H1 (cell line): ENCODE data around the gene DOCK8. TPM values are rescaled to one million over a fixed set of nuclear protein-coding genes. Genes with fewer than 3 reads are reported as not detected.
"Not testable (repeated sequence)": the region's sequence is repeated elsewhere in the genome, so short reads cannot be mapped to it uniquely, and the experiment has no call there.

Source experiments
- CTCF ChIA-PET: fragments of 300-600 bp; sonication (Branson Sonifier 250); formaldehyde crosslinking; loops from one replicate; lab custom pipeline; 2021; ENCODE audit not compliant: partially characterized antibody; lab: Charles Lee
- POLR2A ChIA-PET: fragments of 300-600 bp; sonication (Branson Sonifier 250); formaldehyde crosslinking; loops from one replicate; lab custom pipeline; 2021; ENCODE audit warnings: inconsistent platforms; ENCODE audit not compliant: partially characterized antibody; lab: Charles Lee
- DNase-seq, 2 experiments: peaks; one replicate each; pipeline versions ENCODE4 v3.0.0 to v3.0.0-alpha.2; 2010 to 2022; ENCODE audit warnings: low spot score in 2 of 2, low read depth in 1 of 2, mixed read lengths in 1 of 2
- FAIRE-seq: peaks from 2 replicates; lab custom pipeline; 2011; peaks lifted over from hg19 to GRCh38; lab: Jason Lieb, UNC
- H2AFZ ChIP-seq: 2 replicates; pipeline ENCODE4 v1.8.1; 2012; ENCODE audit warnings: low read length, inconsistent platforms
- H2AK5ac ChIP-seq: 2 replicates; pipeline ENCODE4 v1.6.1; 2013; ENCODE audit warnings: low read depth, low read length
- H2BK120ac ChIP-seq: replicated peaks from 2 replicates; pipeline ENCODE3; 2013; ENCODE audit warnings: low read depth, low read length, inconsistent platforms
- H2BK12ac ChIP-seq: 2 replicates; pipeline ENCODE4 v1.6.1; 2013; ENCODE audit warnings: low read depth, low read length
- H2BK15ac ChIP-seq: 2 replicates; pipeline ENCODE4 v1.6.1; 2013; ENCODE audit warnings: low read length
- H2BK20ac ChIP-seq: 2 replicates; pipeline ENCODE4 v1.6.1; 2013; ENCODE audit warnings: low read length
- H2BK5ac ChIP-seq: 2 replicates; pipeline ENCODE4 v1.6.1; 2013; ENCODE audit warnings: low read depth, low read length
- H3K14ac ChIP-seq: 2 replicates; pipeline ENCODE4 v1.6.1; 2013; ENCODE audit warnings: inconsistent platforms; ENCODE audit not compliant: insufficient read length
- H3K18ac ChIP-seq: 2 replicates; pipeline ENCODE4 v1.6.1; 2013; ENCODE audit warnings: low read length; ENCODE audit errors: extremely low read depth
- H3K23ac ChIP-seq: 2 replicates; pipeline ENCODE4 v1.6.1; 2013; ENCODE audit warnings: inconsistent platforms; ENCODE audit not compliant: insufficient read length
- H3K23me2 ChIP-seq: 2 replicates; pipeline ENCODE4 v1.6.1; 2013; ENCODE audit warnings: low read depth, low read length
- H3K27ac ChIP-seq: 2 replicates; pipeline ENCODE4 v1.6.1; 2011; ENCODE audit warnings: low read depth, low read length, inconsistent platforms
- H3K27me3 ChIP-seq, 4 experiments: replicated peaks in 1 of 4; 1 replicate in 1 of 4; 2 replicates in 3 of 4; pipeline versions ENCODE4 v1.6.1 to v1.8.1; 2011 to 2013; ENCODE audit warnings: low read length in 3 of 4, mild to moderate bottlenecking in 3 of 4, inconsistent platforms in 2 of 4, mixed read lengths in 2 of 4, moderate library complexity in 1 of 4; ENCODE audit not compliant: control insufficient read depth in 3 of 4, insufficient read depth in 3 of 4; ENCODE audit errors: extremely low read depth in 1 of 4
- H3K36me3 ChIP-seq, 4 experiments: 2 replicates each; pipeline versions ENCODE4 v1.6.1 to v1.8.1; 2011 to 2013; ENCODE audit warnings: mild to moderate bottlenecking in 4 of 4, low read length in 3 of 4, moderate library complexity in 2 of 4, control low read depth in 1 of 4, inconsistent platforms in 1 of 4; ENCODE audit not compliant: insufficient read depth in 4 of 4, control insufficient read depth in 2 of 4
- H3K4ac ChIP-seq: replicated peaks from 2 replicates; pipeline ENCODE3; 2013; ENCODE audit warnings: low read length, low read depth, mixed read lengths, inconsistent platforms; ENCODE audit not compliant: insufficient read length
- H3K4me1 ChIP-seq, 4 experiments: replicated peaks in 1 of 4; 1 replicate in 1 of 4; 2 replicates in 3 of 4; pipeline versions ENCODE4 v1.6.1 to v1.8.1; 2011 to 2013; ENCODE audit warnings: low read length in 3 of 4, inconsistent platforms in 2 of 4, mixed read lengths in 1 of 4; ENCODE audit not compliant: insufficient read depth in 4 of 4, control insufficient read depth in 3 of 4
- H3K4me2 ChIP-seq, 2 experiments: 2 replicates each; pipeline versions ENCODE4 v1.6.1 to v1.8.1; 2011 to 2013; ENCODE audit warnings: low read depth in 2 of 2, low read length in 2 of 2, control low read depth in 1 of 2, inconsistent platforms in 1 of 2, mild to moderate bottlenecking in 1 of 2; ENCODE audit not compliant: insufficient read depth in 1 of 2
- H3K4me3 ChIP-seq, 4 experiments: fragments of 200-600, 300-600 bp in 1 of 4; sonication (generic), shearing (Covaris generic), sonication (Bioruptor Twin) in 1 of 4; 2 replicates each; pipeline versions ENCODE4 v1.5.1 to v1.8.1; 2011 to 2016; ENCODE audit warnings: low read length in 4 of 4, low read depth in 3 of 4, control low read depth in 2 of 4, inconsistent platforms in 2 of 4, mild to moderate bottlenecking in 2 of 4, mixed read lengths in 1 of 4, moderate library complexity in 1 of 4; ENCODE audit not compliant: insufficient read depth in 2 of 4; ENCODE audit errors: extremely low read depth in 1 of 4
- H3K56ac ChIP-seq: replicated peaks from 2 replicates; pipeline ENCODE3; 2013; ENCODE audit warnings: low read depth, mild to moderate bottlenecking, mixed read lengths, low read length, inconsistent platforms; ENCODE audit not compliant: insufficient read length
- H3K79me1 ChIP-seq: 2 replicates; pipeline ENCODE4 v1.6.1; 2013; ENCODE audit warnings: low read depth, low read length, control low read depth
- H3K79me2 ChIP-seq, 2 experiments: 2 replicates each; pipeline versions ENCODE4 v1.6.1 to v1.8.1; 2012 to 2013; ENCODE audit warnings: low read length in 2 of 2, mild to moderate bottlenecking in 2 of 2, inconsistent platforms in 1 of 2; ENCODE audit not compliant: insufficient read depth in 2 of 2, control insufficient read depth in 1 of 2
- H3K9ac ChIP-seq, 4 experiments: replicated peaks in 1 of 4; 1 replicate in 1 of 4; 2 replicates in 3 of 4; pipeline versions ENCODE4 v1.6.1 to v1.8.1; 2011 to 2013; ENCODE audit warnings: low read depth in 3 of 4, low read length in 3 of 4, control low read depth in 2 of 4, mild to moderate bottlenecking in 2 of 4, moderate library complexity in 2 of 4, inconsistent platforms in 1 of 4; ENCODE audit errors: extremely low read depth in 1 of 4
- H3K9me3 ChIP-seq, 2 experiments: 2 replicates each; pipeline versions ENCODE4 v1.6.1 to v1.8.1; 2012 to 2013; ENCODE audit warnings: mild to moderate bottlenecking in 2 of 2, moderate library complexity in 2 of 2, control low read depth in 1 of 2, inconsistent platforms in 1 of 2, low read depth in 1 of 2, low read length in 1 of 2, mixed read lengths in 1 of 2; ENCODE audit not compliant: insufficient read depth in 2 of 2
- H4K20me1 ChIP-seq, 2 experiments: replicated peaks in 1 of 2; 2 replicates each; pipeline versions ENCODE3 to v1.8.1; 2011 to 2013; ENCODE audit warnings: inconsistent platforms in 2 of 2, low read length in 2 of 2, mild to moderate bottlenecking in 1 of 2; ENCODE audit not compliant: insufficient read depth in 2 of 2, control insufficient read depth in 1 of 2
- H4K5ac ChIP-seq: 2 replicates; pipeline ENCODE4 v1.6.1; 2013; ENCODE audit warnings: low read length, low read depth, mixed read lengths, inconsistent platforms; ENCODE audit not compliant: insufficient read length
- H4K8ac ChIP-seq: 2 replicates; pipeline ENCODE4 v1.8.0; 2013; ENCODE audit warnings: mild to moderate bottlenecking, moderate library complexity, low read length, inconsistent platforms; ENCODE audit not compliant: insufficient read depth; ENCODE audit errors: extremely low read depth
- H4K91ac ChIP-seq: replicated peaks from 2 replicates; pipeline ENCODE3; 2013; ENCODE audit warnings: low read length, mixed read lengths, inconsistent platforms; ENCODE audit not compliant: insufficient read length
- WGBS, 2 experiments: shearing (Covaris generic) in 1 of 2; methylation state at CpG; one replicate each; pipeline versions ENCODE4 v1.1.6 to v1.1.7; 2013 to 2015; ENCODE audit warnings: low lambda C conversion rate in 2 of 2, mixed read lengths in 2 of 2, inconsistent platforms in 1 of 2, low coverage in 1 of 2, missing lambda C conversion rate in 1 of 2; ENCODE audit not compliant: insufficient replicate concordance in 2 of 2, insufficient coverage in 1 of 2, insufficient read length in 1 of 2; ENCODE audit errors: extremely low coverage in 1 of 2, missing lambda C conversion rate in 1 of 2; 5-methylcytosine and 5-hydroxymethylcytosine counted together
- polyA plus RNA-seq, 7 experiments: library from polyadenylated mRNA; depleted of rRNA in 3 of 7; stranded (reverse) in 5 of 7; unstranded in 2 of 7; fragments of >200 nt in 5 of 7; fragments of 200-250 nt in 2 of 7; gene quantifications; 1 replicate in 5 of 7; 2 replicates in 1 of 7; 4 replicates in 1 of 7; pipeline versions ENCODE4 v1.2.1 to v1.2.3, GENCODE V29; 2011 to 2013; ENCODE audit warnings: missing spikeins in 2 of 7, mixed read lengths in 2 of 7
- total RNA-seq: library from RNA; stranded (reverse); fragmentation: NEBNext Ultra II Directional; extraction: Animal tissue kit (Norgen Biotek cat#: 25700); gene quantifications from 2 replicates; pipeline ENCODE4 v1.2.1, GENCODE V29; 2021

DOCK8 gene
- total and polyA plus RNA-seq, 2 of the 8 experiments (the other 6 are each of a cell fraction or from before 2014, with no cell fraction given) = 0.57 to 2.0 TPM

GRCh38 chr9:178970-179383, 35.7 kb upstream of the DOCK8 start, which contains the start of gene ZNG1A:
TSS of gene ZNG1A (minus strand) at chr9:179056. CDS start at chr9:178969, 87 bp downstream.
- H3K23ac ChIP-seq, H4K5ac ChIP-seq, H3K9me3 ChIP-seq, H3K27ac ChIP-seq, POLR2A ChIA-PET, H3K18ac ChIP-seq, H3K14ac ChIP-seq, H3K36me3 ChIP-seq, CTCF ChIA-PET, H3K23me2 ChIP-seq, H3K79me1 ChIP-seq, H3K27me3 ChIP-seq, H2BK12ac ChIP-seq, H3K79me2 ChIP-seq, H2BK5ac ChIP-seq, H3K56ac ChIP-seq, H2AFZ ChIP-seq, FAIRE-seq, H4K8ac ChIP-seq, H3K4me1 ChIP-seq, H2BK120ac ChIP-seq, H3K4ac ChIP-seq, H4K20me1 ChIP-seq, H2AK5ac ChIP-seq, H3K9ac ChIP-seq, H2BK20ac ChIP-seq, H4K91ac ChIP-seq, H2BK15ac ChIP-seq: not testable (repeated sequence)
- no CpG with 5 or more reads among the region's 32 CpGs for WGBS, 2 experiments
- Histone ChIP-seq H3K4me3 (peak within 1 kb of the TSS in 3 of 4 experiments; percentile 23 to 49 (median 36); a peak in 4 of 8 replicates), H3K4me2 (peak within 1 kb of the TSS in 1 of 2 experiments; percentile 56; a peak in 2 of 4 replicates)
- peak in 1 of 2 experiments; percentile 71 for DNase-seq

- FAIRE-seq, H3K4me1 ChIP-seq, H3K9me3 ChIP-seq, H3K9ac ChIP-seq, H3K23ac ChIP-seq, H2BK5ac ChIP-seq, H3K79me1 ChIP-seq, H3K79me2 ChIP-seq, H3K14ac ChIP-seq, H2BK12ac ChIP-seq, H3K23me2 ChIP-seq, H2BK15ac ChIP-seq, H2AK5ac ChIP-seq, H3K56ac ChIP-seq, H4K8ac ChIP-seq, DNase-seq, H2BK120ac ChIP-seq, H3K27me3 ChIP-seq, H3K4me3 ChIP-seq, POLR2A ChIA-PET, H3K27ac ChIP-seq, H4K91ac ChIP-seq, H2AFZ ChIP-seq, H3K4me2 ChIP-seq, H4K5ac ChIP-seq, H3K18ac ChIP-seq, H2BK20ac ChIP-seq, H4K20me1 ChIP-seq, H3K4ac ChIP-seq, H3K36me3 ChIP-seq, CTCF ChIA-PET: not testable (repeated sequence)
- WGBS, 2 experiments = 100% methylated on average over 1 of the region's 1 CpG; no CpG with 5 or more reads in 1 of the 2 experiments
These were observed 15.1 kb upstream of the DOCK8 start for GRCh38 chr9:199601-200000.
